Measurements from ENCODE around the gene CEP41.
A peak's percentile ranks its signal among the peaks of the same experiment; 100 is the strongest.

Gene CEP41

GRCh38 chr7:130444751-130445407 is 4.1 kb upstream of the CEP41 start:
- H3K4me3 ChIP-seq (ENCODE audit: low read depth, low read length), result no peak overlapping the region
- 0 out of 2 replicates have a peak, but pooled peaks have one; percentile 2 for TF ChIP-seq CTCF (IDR thresholded peaks at IDR 0.05; ENCODE audit: borderline replicate concordance, insufficient read depth, low read depth, low read length)

GRCh38 chr7:130444234-130444633 is 3.4 kb upstream of the CEP41 start:
- H3K4me3 ChIP-seq (ENCODE audit: low read depth, low read length), result no peak overlapping the region
- TF ChIP-seq CTCF (IDR thresholded peaks at IDR 0.05; ENCODE audit: borderline replicate concordance, insufficient read depth, low read depth, low read length), result no peak

GRCh38 chr7:130442601-130443000 is 1.8 kb upstream of the CEP41 start:
- TF ChIP-seq CTCF (IDR thresholded peaks at IDR 0.05; ENCODE audit: borderline replicate concordance, insufficient read depth, low read depth, low read length), result no peak
- H3K4me3 ChIP-seq (ENCODE audit: low read depth, low read length), result no peak overlapping the region

- no peak for TF ChIP-seq CTCF (IDR thresholded peaks at IDR 0.05; ENCODE audit: borderline replicate concordance, insufficient read depth, low read depth, low read length)
- H3K4me3 ChIP-seq (ENCODE audit: low read depth, low read length), result peak overlapping the region; percentile 6
Measured at GRCh38 chr7:130441408-130441869, 623 bp upstream of the CEP41 start.

GRCh38 chr7:130436253-130436652 is 4.6 kb downstream of the CEP41 start:
- no peak overlapping the region for H3K4me3 ChIP-seq (ENCODE audit: low read depth, low read length)
- TF ChIP-seq CTCF (IDR thresholded peaks at IDR 0.05; ENCODE audit: borderline replicate concordance, insufficient read depth, low read depth, low read length), result no peak

GRCh38 chr7:130435311-130435854 is 5.4 kb downstream of the CEP41 start:
- no peak for TF ChIP-seq CTCF (IDR thresholded peaks at IDR 0.05; ENCODE audit: borderline replicate concordance, insufficient read depth, low read depth, low read length)
- no peak overlapping the region for H3K4me3 ChIP-seq (ENCODE audit: low read depth, low read length)

GRCh38 chr7:130433301-130433700 is 7.5 kb downstream of the CEP41 start:
- H3K4me3 ChIP-seq (ENCODE audit: low read depth, low read length), result no peak overlapping the region

More at GRCh38 chr7:130433301-130433700, 7.5 kb downstream of the CEP41 start:
- no peak for TF ChIP-seq CTCF (IDR thresholded peaks at IDR 0.05; ENCODE audit: borderline replicate concordance, insufficient read depth, low read depth, low read length)

Data from GM12875 (cell line).